Lung microvascular endothelial cell (primary cell): Measurements from ENCODE around the gene VWC2L. TPM values are rescaled to one million over a fixed set of nuclear protein-coding genes. Genes with fewer than 3 reads are reported as not detected.
A peak's percentile ranks its signal among the peaks of the same experiment; 100 is the strongest.

Source experiments
- DNase-seq, 2 donors: peaks; one replicate each; pipeline versions ENCODE4 v3.0.0 to v3.0.0-alpha.2; 2010; ENCODE audit warnings: low read depth in 2 of 2
- total RNA-seq: library from RNA; depleted of rRNA; stranded (reverse); fragments of >200 nt; gene quantifications from 2 replicates; pipeline ENCODE4 v1.2.1, GENCODE V29; 2014

The VWC2L gene
- not detected in 2 replicates for total RNA-seq

GRCh38 chr2:214410918-214411554, at the start of gene VWC2L:
TSS of gene VWC2L (plus strand) at chr2:214411054. CDS start at chr2:214414194, 3,140 bp downstream.
- peak; percentile 54 to 70 for DNase-seq

DNA sequence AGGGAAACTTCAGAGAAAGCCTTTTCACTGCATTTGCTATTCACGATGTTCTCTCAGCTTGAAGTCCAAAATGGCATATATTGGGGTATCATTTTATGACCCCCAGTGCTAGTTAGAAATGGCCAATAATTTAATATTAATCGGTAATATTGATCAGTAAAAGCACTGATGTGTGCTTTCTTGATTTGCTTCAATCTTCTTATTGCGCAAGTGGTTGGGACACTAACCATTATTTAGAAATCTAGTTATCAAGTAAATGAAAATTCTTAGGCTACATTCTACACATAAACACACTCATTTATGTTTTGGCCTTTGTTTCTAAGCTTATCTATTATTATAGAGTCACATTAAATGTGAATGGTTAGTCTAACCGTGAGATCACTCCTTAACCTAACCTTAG, 49.7 kb upstream of the VWC2L start:
- no peak for DNase-seq

DNA sequence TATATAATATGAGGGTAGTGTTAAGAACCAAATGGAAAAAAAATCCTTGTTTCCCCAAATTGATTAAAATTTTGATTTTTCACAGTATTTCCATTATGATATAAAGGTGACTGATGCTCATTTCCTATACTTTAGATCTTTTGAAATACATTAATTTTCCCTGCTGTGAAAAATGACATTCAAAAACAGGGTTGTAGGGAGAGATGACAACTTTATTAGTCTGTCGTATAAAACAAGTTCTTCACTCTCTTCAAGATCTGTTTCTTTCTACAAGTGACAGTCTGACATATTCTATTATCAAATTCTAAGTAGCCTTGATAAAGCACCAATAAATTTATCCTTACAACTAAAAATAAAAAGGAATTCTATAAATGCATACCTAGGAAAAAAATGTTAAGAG, 45.3 kb upstream of the VWC2L start:
- DNase-seq, result no peak

DNA sequence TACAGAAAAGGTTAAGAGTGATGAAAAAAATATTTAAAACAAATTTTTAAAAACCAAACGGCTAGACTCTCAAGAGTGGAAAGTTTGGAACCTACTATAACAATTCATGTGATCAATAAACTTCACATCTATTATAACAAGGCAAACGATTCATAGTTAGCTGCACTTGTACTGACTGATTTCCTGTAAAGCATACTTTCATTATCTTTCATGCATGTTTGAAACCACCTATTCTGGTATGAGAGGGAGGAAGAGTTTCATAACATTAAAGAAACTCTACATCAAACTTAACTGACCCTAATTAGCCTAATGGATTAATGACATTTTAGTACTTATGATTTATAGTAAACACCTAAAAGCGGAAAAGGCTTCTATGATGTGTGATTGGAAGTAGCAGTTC, 43.7 kb upstream of the VWC2L start:
- no peak for DNase-seq

GRCh38 chr2:214376618-214377285, 34.1 kb upstream of the VWC2L start:
- DNase-seq, result no peak

DNA sequence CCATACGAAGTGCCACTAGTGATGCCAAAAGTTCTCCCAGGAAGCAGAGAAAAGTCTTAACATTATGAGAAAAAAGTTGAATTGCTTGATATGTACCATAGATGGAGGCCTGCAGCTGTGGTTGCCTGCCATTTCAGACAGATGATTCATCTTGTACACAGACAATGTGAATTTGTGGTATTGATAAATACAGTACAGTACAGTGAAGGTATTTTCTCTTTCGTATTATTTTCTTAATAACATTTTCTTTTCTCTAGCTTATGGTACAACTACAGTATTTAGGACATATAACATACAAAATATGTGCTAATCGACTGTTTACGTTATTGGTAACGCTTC, 33.6 kb upstream of the VWC2L start:
- no peak for DNase-seq

- no peak for DNase-seq
These were observed 32.3 kb upstream of the VWC2L start for GRCh38 chr2:214378455-214379103.

DNA sequence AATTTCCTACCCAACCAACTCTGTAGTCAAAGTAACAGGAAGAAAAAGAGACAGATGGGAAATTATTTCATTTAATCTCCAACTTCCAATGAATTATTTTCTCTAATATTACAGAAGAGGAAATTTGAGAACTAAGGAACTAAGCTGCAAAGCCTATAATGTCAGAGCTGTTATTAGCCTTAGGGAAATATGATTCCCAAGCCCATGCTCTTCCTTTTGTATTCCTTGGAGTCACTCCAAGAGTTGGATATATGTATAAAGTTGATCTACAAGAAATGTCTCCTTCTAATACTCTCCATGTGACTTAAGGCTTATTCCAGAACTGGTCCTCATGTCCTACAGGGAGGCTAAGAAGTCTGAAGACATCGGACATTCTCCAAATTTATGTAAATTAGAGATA, 31.6 kb upstream of the VWC2L start:
- DNase-seq, result no peak

- no peak for DNase-seq
These were observed 30.2 kb upstream of the VWC2L start for GRCh38 chr2:214380681-214381080.

- DNase-seq, result no peak
These were observed 28.6 kb upstream of the VWC2L start for GRCh38 chr2:214382229-214382628.

GRCh38 chr2:214386720-214387119, 24.1 kb upstream of the VWC2L start:
- DNase-seq, result no peak

GRCh38 chr2:214389334-214389733, 21.5 kb upstream of the VWC2L start:
- no peak for DNase-seq

DNA sequence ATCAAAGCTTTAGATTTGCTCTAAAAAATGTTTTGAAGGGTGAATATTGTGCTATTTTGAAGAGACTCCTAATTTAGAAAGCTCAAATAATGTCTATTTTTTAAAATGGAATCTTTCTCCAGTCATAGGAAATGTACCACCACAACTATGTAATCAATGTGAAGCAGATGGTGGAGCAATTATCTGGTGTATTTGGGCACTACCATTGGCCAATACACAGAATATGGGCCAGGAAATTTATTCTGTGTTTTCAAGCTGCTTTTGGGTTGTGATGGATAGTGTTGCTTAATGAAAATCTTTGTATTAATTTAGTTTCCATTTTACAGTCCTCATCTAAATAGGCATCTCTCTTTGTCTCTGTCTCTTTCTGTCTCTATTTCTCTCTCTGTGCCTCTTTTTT, 17.1 kb upstream of the VWC2L start:
- no peak for DNase-seq

DNA sequence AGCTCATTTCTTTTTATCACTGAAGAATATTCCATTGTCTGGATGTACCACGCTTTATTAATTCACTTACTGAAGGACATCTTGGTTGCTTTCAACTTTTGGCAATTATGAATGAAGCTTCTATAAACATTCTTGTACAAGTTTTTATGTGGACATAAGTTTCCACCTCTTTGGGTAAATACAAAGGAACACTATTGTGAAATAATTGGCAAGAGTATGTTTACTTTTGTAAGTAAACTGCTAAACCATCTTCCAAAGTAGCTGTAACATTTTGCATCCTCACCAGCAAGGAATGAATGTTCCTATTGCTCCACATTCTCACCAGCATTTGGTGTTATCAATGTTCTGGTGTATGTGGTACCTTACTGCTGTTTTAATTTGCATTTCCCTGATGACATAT, 15.8 kb upstream of the VWC2L start:
- no peak for DNase-seq

GRCh38 chr2:214401580-214401979, 9.3 kb upstream of the VWC2L start:
- no peak for DNase-seq

GRCh38 chr2:214410128-214410775, 602 bp upstream of the VWC2L start:
- no peak for DNase-seq

DNA sequence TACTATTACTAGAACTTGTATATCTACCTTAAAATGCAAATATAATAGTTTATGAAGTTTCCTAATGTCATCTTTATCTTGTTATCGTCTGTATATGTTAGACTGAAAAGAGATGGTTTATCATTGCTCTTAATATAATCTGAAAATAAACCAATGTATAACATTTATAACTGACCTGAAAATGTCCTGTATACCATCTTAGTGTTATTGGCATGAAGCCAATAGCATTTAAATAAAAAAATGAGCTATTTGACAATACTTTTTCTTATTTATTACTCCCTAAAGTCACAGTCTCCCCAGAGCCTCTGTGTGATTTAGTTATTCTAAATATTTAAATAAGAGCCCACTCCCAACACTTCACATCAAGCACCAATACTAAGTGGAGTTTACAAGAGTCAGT, 1.8 kb downstream of the VWC2L start:
- no peak for DNase-seq

- DNase-seq, result no peak
These were observed 25.6 kb downstream of the VWC2L start for GRCh38 chr2:214436470-214436869.

GRCh38 chr2:214450118-214450894, 39.5 kb downstream of the VWC2L start:
- DNase-seq, result no peak

- no peak for DNase-seq
These were observed 40.8 kb downstream of the VWC2L start for GRCh38 chr2:214451516-214452275.
